Measurements from ENCODE around the gene PRLR.

GRCh38 chr5:35058374-35058788 lies 171.9 kb downstream of the PRLR start:
- TF ChIP-seq EGR1 (IDR thresholded peaks at IDR 0.05; ENCODE audit: borderline replicate concordance in 1 of 2, low read depth in 2 of 2, low read length in 2 of 2): no peak
- no peak for TF ChIP-seq ESRRA (IDR thresholded peaks at IDR 0.05; ENCODE audit: low read length)
- no peak for TF ChIP-seq MYC (IDR thresholded peaks at IDR 0.05; ENCODE audit: insufficient read depth, insufficient read length, insufficient replicate concordance, low read length, severe bottlenecking)
- TF ChIP-seq POLR2AphosphoS5 (IDR thresholded peaks at IDR 0.05; ENCODE audit: low read length): no peak
- no peak for TF ChIP-seq SIN3A (IDR thresholded peaks at IDR 0.05; ENCODE audit: low read depth, low read length)
- TF ChIP-seq ZNF24 (IDR thresholded peaks at IDR 0.05): no peak
- TF ChIP-seq, protein P1, sequence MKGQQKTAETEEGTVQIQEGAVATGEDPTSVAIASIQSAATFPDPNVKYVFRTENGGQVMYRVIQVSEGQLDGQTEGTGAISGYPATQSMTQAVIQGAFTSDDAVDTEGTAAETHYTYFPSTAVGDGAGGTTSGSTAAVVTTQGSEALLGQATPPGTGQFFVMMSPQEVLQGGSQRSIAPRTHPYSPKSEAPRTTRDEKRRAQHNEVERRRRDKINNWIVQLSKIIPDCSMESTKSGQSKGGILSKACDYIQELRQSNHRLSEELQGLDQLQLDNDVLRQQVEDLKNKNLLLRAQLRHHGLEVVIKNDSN (IDR thresholded peaks at IDR 0.05; ENCODE audit: borderline replicate concordance, extremely low read length, insufficient read depth, low read depth, low read length): no peak
- TF ChIP-seq CBFB (IDR thresholded peaks at IDR 0.05; ENCODE audit: low read depth): no peak
